ENCODE results near the gene FAM161A.
"Not testable (repeated sequence)": the region's sequence is repeated elsewhere in the genome, so short reads cannot be mapped to it uniquely, and the experiment has no call there.

Gene FAM161A

DNA sequence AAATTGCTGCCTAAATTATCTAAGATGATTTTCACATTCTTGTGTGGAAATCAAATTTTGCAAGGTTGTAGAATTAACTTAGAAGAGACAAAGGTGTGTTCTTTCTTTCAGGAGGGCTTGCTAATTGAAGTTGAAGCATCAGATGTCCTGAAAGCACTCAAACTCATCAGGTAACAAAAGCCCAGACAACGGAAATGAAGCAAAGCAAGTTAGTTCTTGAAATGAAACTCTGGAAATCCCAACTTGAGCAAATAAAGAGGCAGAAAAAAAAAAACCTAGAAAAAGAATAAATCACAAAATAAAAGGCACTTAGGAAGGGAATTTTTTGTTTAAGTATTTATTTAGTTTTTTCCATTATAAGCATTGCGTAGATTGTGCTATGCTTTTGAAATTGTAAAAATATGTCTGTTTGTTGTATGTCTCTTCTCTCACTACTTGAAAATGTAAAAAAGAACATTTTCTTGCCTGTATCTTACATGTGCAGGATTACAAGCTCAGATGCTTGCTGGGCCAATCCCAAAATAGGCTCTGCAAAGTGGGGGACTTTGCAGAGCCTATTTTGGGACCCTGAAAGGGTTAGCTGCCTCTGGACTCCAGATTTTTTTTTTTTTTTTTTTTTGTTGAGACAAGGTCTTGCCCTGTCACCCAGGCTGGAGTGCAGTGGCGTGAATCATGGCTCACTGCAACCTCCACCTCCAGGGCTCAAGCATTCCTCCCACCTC lies 46.7 kb downstream of the FAM161A start:
- Histone ChIP-seq H3K4me3 (replicated peaks; ENCODE audit: insufficient read depth, low read length) (no peak overlapping the region), H3K27me3 (ENCODE audit: insufficient read depth, poor library complexity, severe bottlenecking) (no peaks in the 10 kb centered on the region), H3K27ac (replicated peaks) (no peak overlapping the region)
- DNase-seq (ENCODE audit: low read depth in 1 of 2, low spot score in 1 of 2), result no peak
- no peak for TF ChIP-seq GABPA (IDR thresholded peaks at IDR 0.05; ENCODE audit: low read depth)
- TF ChIP-seq, protein P1, sequence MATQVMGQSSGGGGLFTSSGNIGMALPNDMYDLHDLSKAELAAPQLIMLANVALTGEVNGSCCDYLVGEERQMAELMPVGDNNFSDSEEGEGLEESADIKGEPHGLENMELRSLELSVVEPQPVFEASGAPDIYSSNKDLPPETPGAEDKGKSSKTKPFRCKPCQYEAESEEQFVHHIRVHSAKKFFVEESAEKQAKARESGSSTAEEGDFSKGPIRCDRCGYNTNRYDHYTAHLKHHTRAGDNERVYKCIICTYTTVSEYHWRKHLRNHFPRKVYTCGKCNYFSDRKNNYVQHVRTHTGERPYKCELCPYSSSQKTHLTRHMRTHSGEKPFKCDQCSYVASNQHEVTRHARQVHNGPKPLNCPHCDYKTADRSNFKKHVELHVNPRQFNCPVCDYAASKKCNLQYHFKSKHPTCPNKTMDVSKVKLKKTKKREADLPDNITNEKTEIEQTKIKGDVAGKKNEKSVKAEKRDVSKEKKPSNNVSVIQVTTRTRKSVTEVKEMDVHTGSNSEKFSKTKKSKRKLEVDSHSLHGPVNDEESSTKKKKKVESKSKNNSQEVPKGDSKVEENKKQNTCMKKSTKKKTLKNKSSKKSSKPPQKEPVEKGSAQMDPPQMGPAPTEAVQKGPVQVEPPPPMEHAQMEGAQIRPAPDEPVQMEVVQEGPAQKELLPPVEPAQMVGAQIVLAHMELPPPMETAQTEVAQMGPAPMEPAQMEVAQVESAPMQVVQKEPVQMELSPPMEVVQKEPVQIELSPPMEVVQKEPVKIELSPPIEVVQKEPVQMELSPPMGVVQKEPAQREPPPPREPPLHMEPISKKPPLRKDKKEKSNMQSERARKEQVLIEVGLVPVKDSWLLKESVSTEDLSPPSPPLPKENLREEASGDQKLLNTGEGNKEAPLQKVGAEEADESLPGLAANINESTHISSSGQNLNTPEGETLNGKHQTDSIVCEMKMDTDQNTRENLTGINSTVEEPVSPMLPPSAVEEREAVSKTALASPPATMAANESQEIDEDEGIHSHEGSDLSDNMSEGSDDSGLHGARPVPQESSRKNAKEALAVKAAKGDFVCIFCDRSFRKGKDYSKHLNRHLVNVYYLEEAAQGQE (IDR thresholded peaks at IDR 0.05; ENCODE audit: insufficient replicate concordance, low read depth), result no peak
- no peak for TF ChIP-seq POLR2AphosphoS5 (IDR thresholded peaks at IDR 0.05; ENCODE audit: low read depth)
- TF ChIP-seq, protein P2, sequence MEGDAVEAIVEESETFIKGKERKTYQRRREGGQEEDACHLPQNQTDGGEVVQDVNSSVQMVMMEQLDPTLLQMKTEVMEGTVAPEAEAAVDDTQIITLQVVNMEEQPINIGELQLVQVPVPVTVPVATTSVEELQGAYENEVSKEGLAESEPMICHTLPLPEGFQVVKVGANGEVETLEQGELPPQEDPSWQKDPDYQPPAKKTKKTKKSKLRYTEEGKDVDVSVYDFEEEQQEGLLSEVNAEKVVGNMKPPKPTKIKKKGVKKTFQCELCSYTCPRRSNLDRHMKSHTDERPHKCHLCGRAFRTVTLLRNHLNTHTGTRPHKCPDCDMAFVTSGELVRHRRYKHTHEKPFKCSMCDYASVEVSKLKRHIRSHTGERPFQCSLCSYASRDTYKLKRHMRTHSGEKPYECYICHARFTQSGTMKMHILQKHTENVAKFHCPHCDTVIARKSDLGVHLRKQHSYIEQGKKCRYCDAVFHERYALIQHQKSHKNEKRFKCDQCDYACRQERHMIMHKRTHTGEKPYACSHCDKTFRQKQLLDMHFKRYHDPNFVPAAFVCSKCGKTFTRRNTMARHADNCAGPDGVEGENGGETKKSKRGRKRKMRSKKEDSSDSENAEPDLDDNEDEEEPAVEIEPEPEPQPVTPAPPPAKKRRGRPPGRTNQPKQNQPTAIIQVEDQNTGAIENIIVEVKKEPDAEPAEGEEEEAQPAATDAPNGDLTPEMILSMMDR (IDR thresholded peaks at IDR 0.05; ENCODE audit: insufficient read depth, low read length), result no peak
- TF ChIP-seq SPI1 (IDR thresholded peaks at IDR 0.05; ENCODE audit: borderline replicate concordance, low read depth), result no peak

DNA sequence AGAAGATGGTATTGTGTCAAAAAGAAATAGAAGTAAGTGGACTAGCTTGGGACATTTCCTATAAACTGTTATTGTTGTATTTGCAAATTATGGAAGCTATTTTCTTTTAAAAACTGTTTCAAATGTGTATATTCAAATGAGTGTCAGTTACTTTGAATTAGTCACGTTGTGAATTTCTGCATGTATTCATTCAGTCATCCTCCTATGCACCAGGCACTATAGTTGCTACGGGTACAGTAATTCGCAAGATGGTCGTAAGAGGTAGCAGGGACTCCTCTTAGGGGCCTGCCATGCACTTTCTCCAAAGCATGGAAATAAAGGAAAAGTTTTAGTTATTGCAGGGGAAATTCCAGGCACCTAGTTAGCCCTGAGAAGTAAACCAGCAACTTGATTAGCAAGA lies 51.3 kb downstream of the FAM161A start:
- no peak overlapping the region for H3K4me3 ChIP-seq (replicated peaks; ENCODE audit: insufficient read depth, low read length)
- TF ChIP-seq, protein P2 (IDR thresholded peaks at IDR 0.05; ENCODE audit: insufficient read depth, low read length), result no peak
- TF ChIP-seq, protein P1 (IDR thresholded peaks at IDR 0.05; ENCODE audit: insufficient replicate concordance, low read depth), result no peak
- no peak for TF ChIP-seq POLR2AphosphoS5 (IDR thresholded peaks at IDR 0.05; ENCODE audit: low read depth)
- TF ChIP-seq SPI1 (IDR thresholded peaks at IDR 0.05; ENCODE audit: borderline replicate concordance, low read depth), result no peak
- TF ChIP-seq GABPA (IDR thresholded peaks at IDR 0.05; ENCODE audit: low read depth), result no peak
- no peak overlapping the region for H3K27ac ChIP-seq (replicated peaks)
- H3K27me3 ChIP-seq (ENCODE audit: insufficient read depth, poor library complexity, severe bottlenecking), result no peaks in the 10 kb centered on the region
- no peak for DNase-seq (ENCODE audit: low read depth in 1 of 2, low spot score in 1 of 2)

DNA sequence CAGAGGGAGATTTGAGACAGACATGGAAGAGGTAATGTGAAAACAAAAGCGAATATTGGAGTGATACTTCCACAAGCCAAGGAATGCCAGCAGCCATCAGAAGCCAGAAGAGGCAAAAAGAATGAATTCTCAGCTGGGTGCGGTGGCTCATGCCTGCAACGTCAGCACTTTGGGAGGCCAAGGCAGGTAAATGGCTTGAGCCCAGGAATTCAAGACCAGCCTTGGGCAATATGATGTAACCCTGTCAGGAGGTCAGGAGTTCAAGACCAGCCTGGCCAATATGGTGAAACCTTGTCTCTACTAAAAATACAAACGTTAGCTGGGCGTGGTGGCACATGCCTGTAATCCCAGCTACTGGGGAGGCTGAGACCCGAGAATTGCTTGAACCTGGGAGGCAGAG lies 54.8 kb downstream of the FAM161A start:
- TF ChIP-seq GABPA (IDR thresholded peaks at IDR 0.05; ENCODE audit: low read depth) (no peak), SPI1 (IDR thresholded peaks at IDR 0.05; ENCODE audit: borderline replicate concordance, low read depth) (no peak), POLR2AphosphoS5 (IDR thresholded peaks at IDR 0.05; ENCODE audit: low read depth) (no peak)
- TF ChIP-seq, protein P2 (IDR thresholded peaks at IDR 0.05; ENCODE audit: insufficient read depth, low read length), result no peak
- TF ChIP-seq, protein P1 (IDR thresholded peaks at IDR 0.05; ENCODE audit: insufficient replicate concordance, low read depth), result no peak
- Histone ChIP-seq H3K27ac (replicated peaks) (no peak overlapping the region), H3K4me3 (replicated peaks; ENCODE audit: insufficient read depth, low read length) (no peak overlapping the region), H3K27me3 (ENCODE audit: insufficient read depth, poor library complexity, severe bottlenecking) (no peaks in the 10 kb centered on the region)
- DNase-seq (ENCODE audit: low read depth in 1 of 2, low spot score in 1 of 2), result no peak

DNA sequence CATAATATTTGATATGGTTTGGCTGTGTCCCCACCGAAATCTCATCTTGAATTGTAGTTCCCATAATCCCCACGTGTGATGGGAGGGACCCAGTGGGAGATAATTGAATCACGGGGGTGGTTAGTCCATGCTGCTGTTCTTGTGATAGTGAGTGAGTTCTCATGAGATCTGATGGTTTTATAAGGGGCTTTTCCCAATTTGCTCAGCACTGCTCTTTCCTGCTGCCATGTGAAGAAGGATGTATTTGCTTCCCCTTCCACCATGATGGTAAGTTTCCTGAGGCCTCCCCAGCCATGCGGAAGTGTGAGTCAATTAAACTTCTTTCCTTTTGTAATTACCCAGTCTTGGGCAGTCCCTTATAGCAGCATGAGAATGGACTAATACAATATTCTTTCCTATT lies 56.4 kb downstream of the FAM161A start:
- H3K27ac ChIP-seq (replicated peaks); H3K27me3 ChIP-seq (ENCODE audit: insufficient read depth, poor library complexity, severe bottlenecking); H3K4me3 ChIP-seq (replicated peaks; ENCODE audit: insufficient read depth, low read length); DNase-seq (ENCODE audit: low read depth in 1 of 2, low spot score in 1 of 2): not testable (repeated sequence)
